Measurements from ENCODE around the gene VENTX. TPM values are rescaled to one million over a fixed set of nuclear protein-coding genes. Genes with fewer than 3 reads are reported as not detected.

VENTX gene
- total RNA-seq, 2 donors from 2014 or later, result 5.1 to 9.5 TPM

DNA sequence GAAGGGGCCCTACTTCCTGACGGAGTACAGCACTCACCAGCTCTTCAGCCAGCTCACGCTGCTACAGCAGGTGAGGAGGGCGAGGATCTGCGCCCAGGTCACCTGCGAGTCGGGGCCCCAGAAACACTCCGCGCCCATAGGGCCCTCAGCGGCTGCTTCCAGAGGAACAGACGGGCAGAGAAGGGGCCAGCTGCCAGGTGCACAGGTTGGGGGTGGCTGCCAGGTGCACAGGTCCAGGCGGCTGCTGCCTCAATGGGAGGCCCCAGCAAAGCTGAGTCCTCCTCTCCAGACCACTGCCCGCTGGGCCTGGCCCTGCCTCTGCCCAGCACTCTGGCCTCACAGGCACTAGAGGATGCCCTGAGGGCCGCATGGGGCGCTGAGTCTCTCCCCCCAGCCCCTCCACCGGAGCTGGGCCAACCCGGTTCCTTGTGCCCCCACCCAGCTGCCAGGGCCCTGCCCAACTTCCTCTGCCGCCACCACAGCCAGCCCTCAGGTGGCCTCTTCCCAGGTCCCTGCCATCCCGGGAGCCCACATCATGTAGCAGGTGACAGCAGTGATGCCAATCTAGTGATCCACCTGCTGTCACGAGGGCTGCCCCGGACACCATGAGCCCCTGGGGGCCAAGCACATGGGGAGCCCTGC, 24.7 kb upstream of the VENTX start:
- H3K36me3 ChIP-seq, result no peaks in the 10 kb centered on the region
- TF ChIP-seq, protein P1, sequence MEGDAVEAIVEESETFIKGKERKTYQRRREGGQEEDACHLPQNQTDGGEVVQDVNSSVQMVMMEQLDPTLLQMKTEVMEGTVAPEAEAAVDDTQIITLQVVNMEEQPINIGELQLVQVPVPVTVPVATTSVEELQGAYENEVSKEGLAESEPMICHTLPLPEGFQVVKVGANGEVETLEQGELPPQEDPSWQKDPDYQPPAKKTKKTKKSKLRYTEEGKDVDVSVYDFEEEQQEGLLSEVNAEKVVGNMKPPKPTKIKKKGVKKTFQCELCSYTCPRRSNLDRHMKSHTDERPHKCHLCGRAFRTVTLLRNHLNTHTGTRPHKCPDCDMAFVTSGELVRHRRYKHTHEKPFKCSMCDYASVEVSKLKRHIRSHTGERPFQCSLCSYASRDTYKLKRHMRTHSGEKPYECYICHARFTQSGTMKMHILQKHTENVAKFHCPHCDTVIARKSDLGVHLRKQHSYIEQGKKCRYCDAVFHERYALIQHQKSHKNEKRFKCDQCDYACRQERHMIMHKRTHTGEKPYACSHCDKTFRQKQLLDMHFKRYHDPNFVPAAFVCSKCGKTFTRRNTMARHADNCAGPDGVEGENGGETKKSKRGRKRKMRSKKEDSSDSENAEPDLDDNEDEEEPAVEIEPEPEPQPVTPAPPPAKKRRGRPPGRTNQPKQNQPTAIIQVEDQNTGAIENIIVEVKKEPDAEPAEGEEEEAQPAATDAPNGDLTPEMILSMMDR (IDR thresholded peaks at IDR 0.05), result no peak
- ATAC-seq (ENCODE audit: insufficient number of reproducible peaks, low FRiP score, low read depth), result no peak

DNA sequence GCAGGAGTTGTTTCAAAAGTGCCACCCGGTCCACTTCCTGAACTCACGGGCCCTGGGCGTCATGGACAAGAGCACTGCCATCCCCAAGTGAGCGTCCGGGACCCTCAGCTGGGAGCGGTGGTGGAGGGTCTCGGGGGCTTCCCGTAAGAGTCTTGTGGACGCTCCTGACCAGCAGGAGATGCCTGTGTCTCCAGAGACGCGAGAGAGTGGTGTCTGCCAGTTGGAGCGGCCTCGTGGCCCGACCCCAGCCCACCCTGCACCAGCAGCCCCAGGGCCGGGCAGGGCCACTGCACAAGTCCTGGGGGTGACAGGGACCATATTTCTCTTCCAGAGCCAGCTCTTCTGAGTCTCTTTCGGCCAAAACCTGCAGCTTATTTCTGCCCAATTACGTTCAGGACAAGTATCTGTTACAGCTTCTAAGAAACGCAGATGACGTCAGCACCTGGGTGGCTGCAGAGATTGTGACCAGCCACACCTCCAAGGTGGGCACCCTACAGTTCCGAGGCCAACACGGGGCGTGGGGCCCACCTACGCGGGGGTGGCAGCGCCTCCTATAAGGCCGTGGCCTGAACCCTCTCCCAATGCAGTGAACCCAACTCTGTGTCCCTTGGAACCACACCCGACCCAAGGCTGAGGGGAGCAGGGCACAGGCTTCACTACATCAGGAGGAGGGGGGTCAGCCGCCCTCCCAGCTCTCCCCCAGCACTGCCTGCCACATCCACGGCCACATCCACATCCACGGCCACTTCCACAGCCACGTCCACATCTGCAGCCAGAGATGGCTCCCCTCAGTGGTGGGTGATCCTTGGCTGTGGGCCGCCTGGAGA, 23.8 kb upstream of the VENTX start:
- H3K9me3 ChIP-seq, result no peaks in the 10 kb centered on the region

More for the DNA sequence above, 24.7 kb upstream of the VENTX start:
- H3K4me3 ChIP-seq, result no peak overlapping the region
- H3K9me3 ChIP-seq, result no peaks in the 10 kb centered on the region
- no peaks in the 10 kb centered on the region for H3K27me3 ChIP-seq (replicated peaks; ENCODE audit: insufficient read depth)
- no peaks in the 10 kb centered on the region for H3K4me1 ChIP-seq (ENCODE audit: control insufficient read depth in 1 of 2, low read depth in 2 of 2)
- no peak for DNase-seq (ENCODE audit: low spot score)
- H3K27ac ChIP-seq, result no peak overlapping the region

DNA sequence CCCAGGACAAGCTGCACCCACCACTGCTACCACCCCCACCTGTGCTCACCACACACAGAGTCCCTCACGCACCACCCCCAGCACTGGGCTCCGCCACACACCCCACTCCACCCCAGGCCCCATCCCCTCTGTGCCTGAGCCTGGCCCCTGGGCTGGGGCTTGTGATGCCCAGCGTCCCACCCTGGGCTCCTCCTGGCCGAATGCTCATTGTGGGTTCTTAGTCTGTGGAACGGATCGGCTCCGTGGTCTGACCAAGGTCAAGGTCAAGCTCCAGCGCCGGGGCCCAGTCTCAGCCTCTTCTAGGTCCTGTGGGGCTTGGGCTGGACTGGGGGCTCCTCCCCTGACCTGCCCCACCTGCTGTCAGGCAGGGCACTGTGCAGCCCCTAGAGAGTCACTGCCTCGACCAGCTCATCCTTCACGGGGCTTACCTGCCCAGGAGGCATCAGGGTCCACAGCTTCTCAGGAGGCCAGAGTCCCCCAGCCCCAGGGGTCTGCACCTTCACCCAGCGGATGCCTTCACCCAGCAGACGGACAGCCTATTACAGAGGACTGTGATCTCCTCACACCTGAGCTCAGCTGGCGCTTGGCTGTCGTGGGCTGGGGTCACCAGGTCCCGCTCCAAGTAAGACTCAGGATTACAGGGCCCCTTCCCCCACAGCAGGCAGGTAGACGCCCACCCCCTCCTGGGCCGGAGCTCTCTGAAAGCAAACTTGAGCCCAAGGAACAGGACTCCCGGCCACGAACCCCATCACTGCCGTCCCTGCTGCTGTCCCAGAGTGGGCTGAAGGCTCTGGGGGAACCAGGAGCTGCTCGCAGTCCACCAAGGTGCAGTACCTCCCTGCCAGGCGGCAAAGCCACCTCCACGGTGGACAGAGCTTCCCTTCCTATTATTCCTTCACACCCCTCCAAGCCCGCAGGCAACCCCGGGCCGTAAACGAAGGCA, 22.9 kb upstream of the VENTX start:
- H3K36me3 ChIP-seq, result no peaks in the 10 kb centered on the region
- ATAC-seq (ENCODE audit: insufficient number of reproducible peaks, low FRiP score, low read depth) (no peak), DNase-seq (ENCODE audit: low spot score) (no peak)
- TF ChIP-seq, protein P1 (IDR thresholded peaks at IDR 0.05), result no peak
- H3K4me3 ChIP-seq, result no peak overlapping the region
- no peaks in the 10 kb centered on the region for H3K27me3 ChIP-seq (replicated peaks; ENCODE audit: insufficient read depth)
- no peak overlapping the region for H3K27ac ChIP-seq
- H3K4me1 ChIP-seq (ENCODE audit: control insufficient read depth in 1 of 2, low read depth in 2 of 2), result no peaks in the 10 kb centered on the region
- H3K9me3 ChIP-seq, result no peaks in the 10 kb centered on the region

More for the DNA sequence above, 23.8 kb upstream of the VENTX start:
- ATAC-seq (ENCODE audit: insufficient number of reproducible peaks, low FRiP score, low read depth), result no peak
- no peak for DNase-seq (ENCODE audit: low spot score)
- Histone ChIP-seq H3K27ac (no peak overlapping the region), H3K4me1 (ENCODE audit: control insufficient read depth in 1 of 2, low read depth in 2 of 2) (no peaks in the 10 kb centered on the region), H3K4me3 (no peak overlapping the region), H3K27me3 (replicated peaks; ENCODE audit: insufficient read depth) (no peaks in the 10 kb centered on the region), H3K36me3 (no peaks in the 10 kb centered on the region)
- TF ChIP-seq, protein P1 (IDR thresholded peaks at IDR 0.05), result no peak

DNA sequence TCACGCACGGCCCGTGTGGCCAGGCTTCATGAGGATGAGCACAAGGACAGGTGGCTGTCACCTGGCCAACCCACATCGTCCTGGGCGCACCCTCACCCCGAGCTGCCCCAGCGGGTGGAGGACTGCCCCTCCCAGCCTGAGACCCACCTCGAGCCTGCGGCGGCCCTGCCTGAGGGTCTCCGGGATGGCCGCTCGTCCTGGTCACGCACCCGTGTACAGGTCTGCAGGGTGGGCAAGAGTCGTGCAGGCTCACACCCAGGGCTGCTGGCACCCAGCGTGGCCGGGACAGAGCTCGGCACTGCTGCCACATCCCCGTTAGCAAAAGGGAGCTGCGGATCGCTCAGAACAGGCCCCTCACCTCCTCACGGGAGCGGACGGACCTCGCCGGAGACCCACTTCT, 22.1 kb upstream of the VENTX start:
- H3K9me3 ChIP-seq, result no peaks in the 10 kb centered on the region
- H3K4me1 ChIP-seq (ENCODE audit: control insufficient read depth in 1 of 2, low read depth in 2 of 2), result no peaks in the 10 kb centered on the region
- H3K27me3 ChIP-seq (replicated peaks; ENCODE audit: insufficient read depth), result no peaks in the 10 kb centered on the region
- TF ChIP-seq, protein P1 (IDR thresholded peaks at IDR 0.05), result no peak
- DNase-seq (ENCODE audit: low spot score), result no peak
- ATAC-seq (ENCODE audit: insufficient number of reproducible peaks, low FRiP score, low read depth), result no peak
- H3K27ac ChIP-seq, result no peak overlapping the region
- H3K36me3 ChIP-seq, result no peaks in the 10 kb centered on the region
- H3K4me3 ChIP-seq, result no peak overlapping the region
